HPDE6-E6E7 (cell line): Measurements from ENCODE around the gene RPIA.
A peak's percentile ranks its signal among the peaks of the same experiment; 100 is the strongest.
"Not testable (repeated sequence)": the region's sequence is repeated elsewhere in the genome, so short reads cannot be mapped to it uniquely, and the experiment has no call there.

ENCODE experiments used
- DNase-seq: peaks from one replicate; pipeline ENCODE4 v3.0.0; 2011; ENCODE audit warnings: missing footprints; ENCODE audit errors: extremely low spot score

RPIA gene

GRCh38 chr2:88735133-88735532 lies 43.7 kb downstream of the RPIA start:
- no peak for DNase-seq

GRCh38 chr2:88735853-88736252 lies 44.4 kb downstream of the RPIA start:
- DNase-seq = peak; percentile 51

- no peak for DNase-seq
These were observed 45.0 kb downstream of the RPIA start for GRCh38 chr2:88736437-88736836.

GRCh38 chr2:88737385-88737784 lies 45.9 kb downstream of the RPIA start:
- no peak for DNase-seq

GRCh38 chr2:88738271-88738670 lies 46.8 kb downstream of the RPIA start:
- no peak for DNase-seq

- DNase-seq = peak; percentile 63
These were observed 48.6 kb downstream of the RPIA start for GRCh38 chr2:88739985-88740600.

- DNase-seq = no peak
These were observed 55.5 kb downstream of the RPIA start for GRCh38 chr2:88746929-88747490.

GRCh38 chr2:88747990-88748389 lies 56.5 kb downstream of the RPIA start:
- no peak for DNase-seq

- DNase-seq = no peak
These were observed 60.3 kb downstream of the RPIA start for GRCh38 chr2:88751768-88752167.

GRCh38 chr2:88753833-88754584 lies 62.5 kb downstream of the RPIA start:
- no peak for DNase-seq

GRCh38 chr2:88754585-88755320 lies 63.3 kb downstream of the RPIA start:
- no peak for DNase-seq

- no peak for DNase-seq
These were observed 64.4 kb downstream of the RPIA start for GRCh38 chr2:88755836-88756235.

GRCh38 chr2:88757025-88757424 lies 65.6 kb downstream of the RPIA start:
- no peak for DNase-seq

GRCh38 chr2:88758702-88759101 lies 67.2 kb downstream of the RPIA start:
- DNase-seq = not testable (repeated sequence)

- no peak for DNase-seq
These were observed 69.5 kb downstream of the RPIA start for GRCh38 chr2:88760819-88761598.

- DNase-seq = no peak
These were observed 72.8 kb downstream of the RPIA start for GRCh38 chr2:88764141-88764849.

GRCh38 chr2:88764850-88765153 lies 73.3 kb downstream of the RPIA start:
- no peak for DNase-seq

GRCh38 chr2:88765154-88765888 lies 73.8 kb downstream of the RPIA start:
- peak; percentile 52 for DNase-seq

- DNase-seq = not testable (repeated sequence)
These were observed 74.5 kb downstream of the RPIA start for GRCh38 chr2:88765889-88766481.

- no peak for DNase-seq
These were observed 78.5 kb downstream of the RPIA start for GRCh38 chr2:88770016-88770415.
